ENCODE results near the gene ZP2.
"Not testable (repeated sequence)": the region's sequence is repeated elsewhere in the genome, so short reads cannot be mapped to it uniquely, and the experiment has no call there.

The ZP2 gene

GRCh38 chr16:21197621-21198020, 13.8 kb downstream of the ZP2 start:
- H3K27me3 Mint-ChIP-seq = peaks cover 49% of the 10 kb centered on the region
- DNase-seq = no peak

GRCh38 chr16:21197112-21197511, 14.3 kb downstream of the ZP2 start:
- DNase-seq = no peak
- H3K4me1 Mint-ChIP-seq (ENCODE audit: low read depth) = peaks cover 11% of the 10 kb centered on the region
- H3K36me3 Mint-ChIP-seq (ENCODE audit: low read depth) = no peaks in the 10 kb centered on the region
- no peak overlapping the region for H3K27ac Mint-ChIP-seq
- no peak overlapping the region for H3K4me3 Mint-ChIP-seq
- peaks cover 49% of the 10 kb centered on the region for H3K27me3 Mint-ChIP-seq
- H3K9me3 Mint-ChIP-seq = no peaks in the 10 kb centered on the region

More at GRCh38 chr16:21197621-21198020, 13.8 kb downstream of the ZP2 start:
- no peak overlapping the region for H3K27ac Mint-ChIP-seq
- H3K4me3 Mint-ChIP-seq = no peak overlapping the region
- H3K36me3 Mint-ChIP-seq (ENCODE audit: low read depth) = no peaks in the 10 kb centered on the region
- H3K9me3 Mint-ChIP-seq = no peaks in the 10 kb centered on the region
- peaks cover 11% of the 10 kb centered on the region for H3K4me1 Mint-ChIP-seq (ENCODE audit: low read depth)

- not testable (repeated sequence) for H3K36me3 Mint-ChIP-seq (ENCODE audit: low read depth); DNase-seq; H3K9me3 Mint-ChIP-seq; H3K4me3 Mint-ChIP-seq; H3K27ac Mint-ChIP-seq
- Mint-ChIP-seq H3K4me1 (ENCODE audit: low read depth) (peaks cover 11% of the 10 kb centered on the region), H3K27me3 (peaks cover 42% of the 10 kb centered on the region)
These were observed 16.0 kb downstream of the ZP2 start for GRCh38 chr16:21195330-21195729.

- DNase-seq = no peak
- Mint-ChIP-seq H3K27ac (no peak overlapping the region), H3K4me1 (ENCODE audit: low read depth) (peaks cover 11% of the 10 kb centered on the region), H3K9me3 (peaks cover 3% of the 10 kb centered on the region), H3K36me3 (ENCODE audit: low read depth) (no peaks in the 10 kb centered on the region), H3K4me3 (no peak overlapping the region), H3K27me3 (peaks cover 44% of the 10 kb centered on the region)
These were observed 16.5 kb downstream of the ZP2 start for GRCh38 chr16:21194771-21195301.

- Mint-ChIP-seq H3K9me3 (peaks cover 3% of the 10 kb centered on the region), H3K27ac (no peak overlapping the region), H3K36me3 (ENCODE audit: low read depth) (no peaks in the 10 kb centered on the region), H3K27me3 (peaks cover 38% of the 10 kb centered on the region), H3K4me3 (no peak overlapping the region), H3K4me1 (ENCODE audit: low read depth) (peaks cover 19% of the 10 kb centered on the region)
- DNase-seq = no peak
These were observed 18.4 kb downstream of the ZP2 start for GRCh38 chr16:21192991-21193390.

GRCh38 chr16:21190599-21190998, 20.8 kb downstream of the ZP2 start:
- Mint-ChIP-seq H3K4me3 (no peak overlapping the region), H3K27ac (no peak overlapping the region), H3K9me3 (peaks cover 3% of the 10 kb centered on the region), H3K36me3 (ENCODE audit: low read depth) (peaks cover 3% of the 10 kb centered on the region), H3K27me3 (peaks cover 30% of the 10 kb centered on the region), H3K4me1 (ENCODE audit: low read depth) (peaks cover 29% of the 10 kb centered on the region)
- no peak for DNase-seq

GRCh38 chr16:21190013-21190412, 21.4 kb downstream of the ZP2 start:
- Mint-ChIP-seq H3K9me3 (peaks cover 3% of the 10 kb centered on the region), H3K27ac (no peak overlapping the region), H3K36me3 (ENCODE audit: low read depth) (peaks cover 3% of the 10 kb centered on the region), H3K4me3 (no peak overlapping the region), H3K4me1 (ENCODE audit: low read depth) (peaks cover 32% of the 10 kb centered on the region), H3K27me3 (peaks cover 25% of the 10 kb centered on the region)
- DNase-seq = no peak

GRCh38 chr16:21189311-21189710, 22.1 kb downstream of the ZP2 start:
- peaks cover 3% of the 10 kb centered on the region for H3K9me3 Mint-ChIP-seq
- peaks cover 32% of the 10 kb centered on the region for H3K4me1 Mint-ChIP-seq (ENCODE audit: low read depth)
- H3K4me3 Mint-ChIP-seq = no peak overlapping the region
- H3K27me3 Mint-ChIP-seq = peaks cover 18% of the 10 kb centered on the region
- DNase-seq = no peak
- H3K27ac Mint-ChIP-seq = no peak overlapping the region
- peaks cover 4% of the 10 kb centered on the region for H3K36me3 Mint-ChIP-seq (ENCODE audit: low read depth)

GRCh38 chr16:21186326-21186691, 25.1 kb downstream of the ZP2 start:
- no peak for DNase-seq
- H3K4me1 Mint-ChIP-seq (ENCODE audit: low read depth) = peaks cover 32% of the 10 kb centered on the region
- H3K9me3 Mint-ChIP-seq = peaks cover 10% of the 10 kb centered on the region
- H3K36me3 Mint-ChIP-seq (ENCODE audit: low read depth) = peaks cover 27% of the 10 kb centered on the region
- H3K4me3 Mint-ChIP-seq = no peak overlapping the region
- H3K27me3 Mint-ChIP-seq = peaks cover 7% of the 10 kb centered on the region
- no peak overlapping the region for H3K27ac Mint-ChIP-seq

- Mint-ChIP-seq H3K4me1 (ENCODE audit: low read depth) (peaks cover 32% of the 10 kb centered on the region), H3K36me3 (ENCODE audit: low read depth) (peaks cover 32% of the 10 kb centered on the region), H3K27ac (no peak overlapping the region), H3K9me3 (peaks cover 10% of the 10 kb centered on the region), H3K4me3 (no peak overlapping the region), H3K27me3 (peaks cover 6% of the 10 kb centered on the region)
- DNase-seq = no peak
These were observed 25.6 kb downstream of the ZP2 start for GRCh38 chr16:21185659-21186325.

- H3K27me3 Mint-ChIP-seq = peaks cover 3% of the 10 kb centered on the region
- no peak for DNase-seq
- no peak overlapping the region for H3K4me3 Mint-ChIP-seq
- H3K4me1 Mint-ChIP-seq (ENCODE audit: low read depth) = peaks cover 32% of the 10 kb centered on the region
- H3K9me3 Mint-ChIP-seq = peaks cover 7% of the 10 kb centered on the region
- H3K27ac Mint-ChIP-seq = peak overlapping the region; percentile 65
- peaks cover 41% of the 10 kb centered on the region for H3K36me3 Mint-ChIP-seq (ENCODE audit: low read depth)
These were observed 26.5 kb downstream of the ZP2 start for GRCh38 chr16:21184834-21185233.

GRCh38 chr16:21183995-21184394, 27.4 kb downstream of the ZP2 start:
- Mint-ChIP-seq H3K36me3 (ENCODE audit: low read depth) (peaks cover 50% of the 10 kb centered on the region), H3K4me3 (no peak overlapping the region), H3K9me3 (peaks cover 7% of the 10 kb centered on the region), H3K27ac (no peak overlapping the region), H3K4me1 (ENCODE audit: low read depth) (peaks cover 32% of the 10 kb centered on the region), H3K27me3 (peaks cover 3% of the 10 kb centered on the region)
- DNase-seq = no peak

GRCh38 chr16:21179983-21180365, 31.4 kb downstream of the ZP2 start:
- Mint-ChIP-seq H3K4me1 (ENCODE audit: low read depth) (peaks cover 8% of the 10 kb centered on the region), H3K9me3 (peaks cover 7% of the 10 kb centered on the region), H3K4me3 (no peak overlapping the region), H3K27ac (no peak overlapping the region), H3K36me3 (ENCODE audit: low read depth) (peaks cover 76% of the 10 kb centered on the region), H3K27me3 (no peaks in the 10 kb centered on the region)
- no peak for DNase-seq

- H3K4me3 Mint-ChIP-seq = no peak overlapping the region
- DNase-seq = no peak
- peaks cover 2% of the 10 kb centered on the region for H3K4me1 Mint-ChIP-seq (ENCODE audit: low read depth)
- peaks cover 7% of the 10 kb centered on the region for H3K9me3 Mint-ChIP-seq
- peaks cover 82% of the 10 kb centered on the region for H3K36me3 Mint-ChIP-seq (ENCODE audit: low read depth)
- H3K27ac Mint-ChIP-seq = no peak overlapping the region
- no peaks in the 10 kb centered on the region for H3K27me3 Mint-ChIP-seq
These were observed 32.0 kb downstream of the ZP2 start for GRCh38 chr16:21179126-21179982.

GRCh38 chr16:21175397-21175796, 36.0 kb downstream of the ZP2 start:
- Mint-ChIP-seq H3K9me3 (no peaks in the 10 kb centered on the region), H3K4me3 (no peak overlapping the region), H3K27me3 (no peaks in the 10 kb centered on the region), H3K36me3 (ENCODE audit: low read depth) (peaks cover 85% of the 10 kb centered on the region), H3K4me1 (ENCODE audit: low read depth) (no peaks in the 10 kb centered on the region), H3K27ac (no peak overlapping the region)
- no peak for DNase-seq

Measured in activated T-cell treated with anti-CD3 and anti-CD28 coated beads, Interleukin-2, amount 50 U/mL, for 24 hours (primary cell).